Glomerular visceral epithelial cell (primary cell): ENCODE data around the gene PITPNM3.
"Not testable (repeated sequence)": the region's sequence is repeated elsewhere in the genome, so short reads cannot be mapped to it uniquely, and the experiment has no call there.

Experiments used
- DNase-seq: peaks from one replicate; pipeline ENCODE4 v3.0.0-alpha.2; 2016; ENCODE audit errors: extremely low spot score

Gene PITPNM3

DNA sequence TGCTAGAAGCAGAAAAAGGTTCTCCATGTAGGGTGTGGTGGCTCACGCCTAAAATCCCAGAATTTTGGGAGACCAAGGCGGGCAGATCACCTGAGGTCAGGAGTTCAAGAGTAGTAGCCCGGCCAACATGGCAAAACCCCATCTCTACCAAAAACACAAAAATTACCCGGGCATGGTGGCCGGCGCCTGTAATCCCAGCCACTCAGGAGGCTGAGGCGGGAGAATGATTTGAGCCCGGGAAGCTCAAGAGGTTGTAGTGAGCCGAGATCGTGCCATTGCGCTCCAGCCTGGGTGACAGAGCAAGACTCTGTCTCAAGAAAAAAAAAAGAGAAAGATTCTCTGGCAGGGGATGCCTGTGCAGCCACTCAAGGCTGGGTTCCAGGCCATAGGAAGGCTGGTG is 54.2 kb downstream of the PITPNM3 start:
- no peak for DNase-seq

DNA sequence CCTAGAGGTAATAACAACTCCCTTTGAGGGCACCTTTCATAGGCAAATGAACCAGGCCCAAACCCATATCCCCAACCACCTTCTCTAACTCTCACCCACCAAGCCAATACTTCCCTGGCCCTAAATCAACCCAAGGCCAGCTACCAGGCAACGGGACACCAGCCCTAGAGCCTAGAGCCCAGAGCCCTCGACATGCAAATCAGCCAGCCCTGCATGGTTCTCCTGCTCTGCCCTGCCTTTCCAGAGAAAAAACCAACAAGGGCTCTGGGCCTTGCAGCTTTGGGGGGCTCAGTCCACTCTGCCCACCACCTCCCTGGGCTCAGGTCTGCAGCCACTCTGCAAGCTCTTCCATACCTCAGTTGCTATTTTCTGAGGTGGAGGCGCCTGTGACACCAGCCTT is 55.0 kb downstream of the PITPNM3 start:
- DNase-seq, result no peak

DNA sequence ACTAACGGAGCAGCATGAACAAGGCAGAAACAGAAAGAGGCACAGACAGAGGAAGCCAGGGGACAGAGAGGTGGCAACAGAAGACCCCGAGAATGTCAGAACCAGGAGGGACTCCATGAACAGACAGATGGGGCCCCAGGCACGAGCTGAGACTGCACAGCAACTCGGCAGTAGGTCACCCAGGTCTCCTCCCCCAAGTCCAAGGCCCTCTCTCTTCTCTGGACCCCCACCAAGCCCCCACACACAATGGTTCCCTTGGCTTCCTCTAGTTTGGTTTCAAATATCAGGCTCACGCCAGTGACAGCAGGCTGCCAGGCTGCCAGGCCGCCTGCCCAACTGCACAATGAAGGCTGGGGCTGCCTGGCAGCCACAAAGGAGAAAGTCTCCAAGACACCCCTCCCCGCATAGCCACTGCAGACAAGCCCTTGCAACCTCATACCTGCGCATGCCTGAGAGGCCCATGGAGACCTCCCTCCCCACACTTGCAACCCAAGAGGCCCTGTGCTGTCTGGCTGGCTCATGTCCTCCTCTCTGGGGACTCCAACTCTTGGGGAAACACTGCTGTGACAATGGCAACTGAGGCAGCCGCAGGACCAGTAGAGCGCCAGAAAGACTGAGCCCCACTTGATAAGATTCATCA is 57.3 kb downstream of the PITPNM3 start:
- no peak for DNase-seq

DNA sequence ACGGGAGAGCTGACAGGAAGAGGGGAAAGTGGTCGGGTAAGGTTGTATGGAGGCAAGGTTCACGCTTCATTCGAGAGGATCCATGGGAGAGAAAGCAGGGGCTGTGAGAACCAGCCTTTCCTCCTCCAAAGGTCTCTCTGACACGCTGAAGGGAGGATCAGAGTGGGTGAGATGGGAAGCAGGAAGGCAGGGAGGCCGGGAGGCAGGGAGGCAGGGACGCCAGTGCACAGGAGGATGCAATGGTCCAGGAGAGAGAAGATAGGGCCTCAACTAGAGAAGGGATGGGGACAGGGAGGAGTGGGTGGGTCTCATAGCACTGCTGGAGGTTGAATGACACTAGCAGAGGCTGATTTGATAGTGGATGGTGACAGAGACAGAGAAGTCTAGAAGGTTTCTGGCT is 58.0 kb downstream of the PITPNM3 start:
- DNase-seq, result no peak

DNA sequence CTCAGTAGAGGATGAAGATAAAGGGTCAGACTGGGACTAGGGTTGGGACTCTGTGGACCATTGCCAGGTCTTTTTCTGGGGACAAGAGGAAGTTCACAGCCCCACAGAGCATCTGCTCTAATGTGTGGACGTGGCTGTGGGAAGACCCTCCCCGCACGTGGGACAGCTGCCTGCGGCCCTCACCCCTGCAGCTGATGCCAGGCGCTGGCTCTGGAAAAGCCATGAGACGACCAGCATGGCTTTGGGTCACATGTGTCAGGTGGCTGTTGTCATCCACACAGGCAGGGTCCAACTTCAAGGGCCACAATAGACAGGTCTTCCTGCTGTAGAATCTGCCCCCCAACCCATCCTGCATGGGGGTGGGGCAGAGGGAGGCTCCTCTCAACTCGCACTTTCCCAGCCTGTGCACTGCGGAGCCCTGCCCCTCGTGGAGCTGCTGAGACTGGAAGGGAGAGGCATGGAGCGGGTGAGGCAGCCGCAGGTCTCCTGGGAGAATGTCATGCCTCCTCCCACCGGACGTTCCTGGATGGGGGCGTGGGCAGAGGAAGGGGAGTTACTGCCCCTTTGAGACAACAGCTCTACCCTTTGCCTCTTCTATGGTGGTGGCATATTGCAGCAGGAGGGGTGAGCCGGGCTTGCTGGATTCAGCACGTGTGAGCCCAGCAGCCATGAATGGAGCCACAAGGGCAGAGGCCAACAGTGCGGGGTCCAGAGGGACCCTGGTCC is 58.7 kb downstream of the PITPNM3 start:
- no peak for DNase-seq

DNA sequence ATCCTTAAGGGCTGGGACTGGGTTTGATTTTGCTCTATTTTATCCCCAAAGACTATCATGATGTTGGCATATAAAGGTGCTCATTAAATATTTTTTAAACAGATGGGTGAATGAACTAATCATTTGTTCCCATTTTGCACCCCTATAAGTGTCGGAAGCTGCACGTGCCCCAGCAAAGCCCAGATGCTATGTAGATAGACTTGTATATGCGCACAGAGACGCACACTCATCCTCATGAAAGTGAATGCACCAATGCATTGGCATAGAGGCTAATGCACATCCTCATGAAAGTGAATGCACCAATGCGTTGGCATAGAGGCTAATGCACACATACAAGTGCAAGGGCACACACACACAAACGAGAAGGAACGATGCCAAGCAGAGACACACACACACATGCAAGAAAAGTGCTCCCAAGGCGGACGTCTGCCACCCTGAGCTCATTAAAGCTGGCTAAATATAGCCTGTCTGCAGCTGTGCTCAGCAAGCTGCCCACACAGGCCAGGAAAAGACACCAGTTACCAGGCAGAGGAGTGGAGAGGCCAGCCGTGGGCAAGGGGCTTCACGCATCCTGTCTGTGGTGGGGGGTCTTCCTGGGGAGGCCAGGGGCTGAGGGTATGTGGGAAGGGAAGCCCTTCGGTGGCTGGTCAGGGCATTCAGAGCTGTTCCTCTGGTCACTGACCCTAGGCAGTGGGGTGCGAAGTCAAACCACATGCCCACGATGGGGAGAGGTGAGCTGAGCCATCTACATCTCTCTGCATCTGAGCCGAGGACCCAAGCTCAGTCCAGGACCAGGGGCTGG is 59.5 kb downstream of the PITPNM3 start:
- DNase-seq, result no peak

DNA sequence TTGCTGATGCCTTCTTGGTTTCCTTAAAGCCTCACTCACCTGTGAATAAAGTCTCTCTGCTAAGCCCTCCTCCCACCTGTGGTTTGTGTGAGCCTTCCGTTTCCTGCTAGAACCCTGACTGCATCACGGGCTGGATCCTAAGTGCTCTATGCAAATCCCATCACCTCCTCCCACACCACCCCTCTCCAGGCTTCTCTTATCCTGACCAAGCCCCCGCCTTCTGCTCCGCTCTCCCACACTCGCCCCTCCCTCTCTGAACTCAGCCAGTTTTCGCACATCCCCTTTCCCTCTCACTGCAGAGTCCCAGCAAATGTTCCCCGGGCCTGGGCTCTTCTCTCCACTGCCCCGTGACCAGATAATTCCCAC is 60.3 kb downstream of the PITPNM3 start:
- no peak for DNase-seq

DNA sequence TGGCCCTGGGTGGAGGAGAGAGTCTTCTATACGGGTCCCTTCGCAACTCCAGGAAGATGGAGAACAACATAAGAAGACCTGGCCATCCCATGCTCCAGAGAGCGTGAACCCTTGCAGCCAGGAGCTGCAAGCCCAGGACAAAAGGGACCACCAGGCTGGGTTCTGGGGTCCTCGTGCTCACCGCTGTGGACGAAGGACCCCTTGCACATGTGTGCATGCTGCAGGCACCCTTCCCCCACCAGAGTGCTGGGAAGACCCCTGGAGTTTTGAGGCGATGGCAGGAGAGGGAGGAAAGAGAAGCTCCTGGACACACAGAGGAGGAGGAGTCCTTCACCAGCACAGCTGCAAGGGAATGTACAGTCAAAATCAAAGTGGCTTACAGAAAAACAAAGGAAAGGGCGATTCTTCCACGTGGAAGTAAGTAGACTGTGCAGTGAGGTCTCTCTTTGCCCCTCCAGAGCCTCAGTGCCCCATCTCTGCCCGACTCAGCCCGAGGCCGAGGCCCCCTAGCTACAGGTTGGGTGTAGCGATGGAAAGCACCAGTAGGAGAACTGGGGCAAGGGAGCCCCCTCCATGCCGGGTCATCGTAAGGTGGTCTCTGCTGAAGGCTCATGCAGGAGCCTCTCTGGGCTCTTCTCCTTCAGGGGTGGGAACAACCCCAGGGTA is 60.8 kb downstream of the PITPNM3 start:
- DNase-seq, result no peak

DNA sequence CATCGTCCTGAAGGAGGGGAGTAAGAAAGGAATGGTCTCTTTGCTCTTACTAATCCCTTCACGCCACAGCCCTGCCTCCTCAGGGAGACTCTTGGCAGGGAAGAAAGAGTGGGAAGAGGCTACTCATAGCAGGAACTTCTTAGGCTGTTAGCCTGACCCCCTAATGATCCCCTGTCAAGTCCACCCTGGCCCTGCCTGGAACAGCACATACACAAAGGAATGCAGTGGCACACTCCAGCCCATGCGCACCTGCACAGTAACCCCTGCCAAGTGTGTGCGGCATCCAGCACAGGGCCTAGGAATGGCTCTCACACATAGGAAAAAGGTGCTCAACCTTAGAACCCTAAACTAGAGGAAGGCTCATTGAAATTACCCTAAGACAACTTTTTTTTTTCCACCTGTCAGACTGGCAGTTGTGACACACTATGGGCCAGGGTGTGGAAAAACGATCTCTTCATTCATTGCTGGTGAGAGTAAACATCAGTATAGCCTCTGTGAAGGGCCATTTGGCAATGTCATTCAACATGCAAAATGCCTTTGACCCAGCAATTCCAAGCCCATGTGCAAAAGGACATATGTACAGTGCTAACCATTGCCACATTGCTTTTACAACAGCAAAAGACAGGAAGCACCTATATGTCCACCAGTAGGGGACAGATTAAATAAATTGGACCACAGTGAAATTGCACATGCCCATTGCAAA is 62.0 kb downstream of the PITPNM3 start:
- peak; percentile 28 for DNase-seq

DNA sequence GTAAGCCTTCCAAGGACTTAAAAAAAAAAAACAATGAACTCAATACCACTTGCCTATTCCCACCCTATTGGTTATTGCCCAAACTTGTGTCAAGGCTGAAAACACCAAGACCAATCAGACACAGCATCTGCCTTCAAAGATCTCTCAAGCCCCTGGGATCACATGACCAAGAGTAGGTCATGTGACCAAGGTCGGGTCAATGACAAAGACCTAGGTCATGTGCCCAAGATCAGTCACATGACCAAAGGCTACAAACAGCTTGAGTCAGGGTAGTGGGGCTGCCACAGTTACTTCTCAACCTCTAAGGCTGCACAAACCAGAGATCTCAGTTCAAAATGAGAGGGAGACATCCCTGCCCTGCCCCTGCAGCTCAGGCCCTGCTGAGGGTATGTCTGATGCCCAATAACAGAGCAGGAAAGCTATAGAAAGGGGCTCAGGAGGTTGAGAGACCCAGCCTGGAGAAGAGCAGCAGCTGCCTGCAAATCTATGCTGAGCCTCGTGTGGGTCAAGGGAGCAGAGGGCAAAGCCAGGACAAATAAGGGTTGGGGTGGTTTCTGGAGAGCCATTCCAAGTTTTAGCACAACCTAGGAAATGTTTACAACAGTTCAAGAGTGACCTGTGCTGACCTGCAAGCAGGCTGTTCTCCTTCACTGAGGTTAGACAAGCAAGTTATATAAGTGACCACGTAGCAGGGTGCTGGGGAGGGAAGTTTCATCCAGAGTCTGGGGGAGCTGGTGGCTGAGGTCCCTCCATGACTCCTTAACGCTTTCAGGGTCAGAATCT is 63.3 kb downstream of the PITPNM3 start:
- no peak for DNase-seq

DNA sequence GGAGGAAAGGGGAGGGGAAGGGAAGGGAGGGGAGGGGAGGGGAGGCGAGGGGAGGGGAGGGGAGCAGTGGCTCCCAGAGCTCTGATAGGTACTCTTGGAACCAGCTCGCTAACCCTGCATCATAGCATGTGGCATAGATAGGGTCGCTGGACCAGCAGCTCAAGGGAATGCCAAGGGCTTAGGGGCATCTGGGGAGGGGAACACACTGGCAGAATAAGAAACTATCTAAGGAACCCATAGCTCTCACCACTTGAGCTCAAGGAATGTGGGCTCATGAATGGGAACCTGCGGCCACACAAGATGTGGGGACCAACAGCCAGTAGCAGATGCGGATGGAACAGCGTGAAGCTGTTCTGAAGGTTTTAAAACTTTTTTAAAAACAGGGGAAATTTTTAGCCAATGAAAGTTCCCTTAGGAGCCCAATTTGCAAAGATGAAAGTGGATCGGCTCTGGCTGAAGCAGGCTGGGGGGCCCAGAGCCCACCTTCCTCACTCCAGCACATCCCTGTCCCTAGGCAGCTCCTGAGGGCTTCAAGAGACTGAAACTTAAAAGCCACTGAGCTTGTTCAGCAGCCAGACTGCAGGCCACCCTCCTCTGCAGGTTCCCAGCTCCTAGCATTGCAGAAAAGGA is 65.2 kb downstream of the PITPNM3 start:
- DNase-seq, result no peak

DNA sequence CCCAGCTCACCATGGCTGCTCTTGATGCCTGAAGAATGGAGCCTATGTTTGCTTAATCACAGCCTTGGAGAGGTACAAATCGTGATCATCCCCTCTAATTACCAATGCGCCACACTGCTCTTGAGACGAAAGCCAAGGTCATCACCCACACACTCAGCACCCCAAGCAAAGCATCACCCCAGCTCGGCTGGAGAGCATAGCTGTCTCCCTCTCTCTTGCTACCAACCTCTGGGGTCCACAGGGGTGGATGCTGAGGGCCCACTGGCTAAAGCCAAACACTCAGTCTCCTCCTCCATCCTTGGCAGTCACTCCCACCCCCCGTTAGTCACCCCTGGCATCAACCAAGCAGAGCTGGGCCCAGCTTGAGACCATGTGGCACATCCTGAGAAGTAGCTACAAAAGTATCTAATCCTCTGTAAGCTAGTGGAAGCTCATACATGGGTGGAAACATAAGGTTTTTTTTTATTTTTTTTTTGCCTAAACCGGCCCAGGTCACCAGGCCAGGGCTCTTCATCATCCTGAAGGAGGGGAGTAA is 67.3 kb downstream of the PITPNM3 start:
- DNase-seq, result no peak

DNA sequence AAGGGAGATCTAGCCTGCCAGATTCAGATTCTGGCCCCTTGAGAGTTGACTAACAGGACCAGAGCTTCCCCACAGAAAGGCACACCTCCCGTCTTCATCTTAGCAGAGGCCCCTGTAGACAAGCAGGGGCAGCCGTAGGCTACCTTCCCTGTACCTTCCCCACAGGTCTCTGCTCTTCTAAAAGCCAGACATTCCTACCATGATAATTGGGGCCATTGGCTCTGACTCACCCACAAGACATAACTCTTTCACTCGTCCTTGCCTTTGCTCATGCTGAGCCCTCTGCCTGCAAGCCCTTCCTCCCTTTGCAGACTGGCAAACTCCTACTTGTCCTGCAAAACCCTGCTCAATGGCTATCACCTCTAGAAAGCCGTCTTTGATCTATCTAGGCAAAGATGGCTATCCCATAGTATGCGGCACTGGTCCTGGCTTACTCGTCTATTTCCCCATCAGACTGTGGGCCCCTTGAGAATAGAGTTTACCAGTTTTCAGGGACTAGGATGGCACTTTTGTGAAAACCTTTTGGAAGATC is 68.3 kb downstream of the PITPNM3 start:
- DNase-seq, result no peak

DNA sequence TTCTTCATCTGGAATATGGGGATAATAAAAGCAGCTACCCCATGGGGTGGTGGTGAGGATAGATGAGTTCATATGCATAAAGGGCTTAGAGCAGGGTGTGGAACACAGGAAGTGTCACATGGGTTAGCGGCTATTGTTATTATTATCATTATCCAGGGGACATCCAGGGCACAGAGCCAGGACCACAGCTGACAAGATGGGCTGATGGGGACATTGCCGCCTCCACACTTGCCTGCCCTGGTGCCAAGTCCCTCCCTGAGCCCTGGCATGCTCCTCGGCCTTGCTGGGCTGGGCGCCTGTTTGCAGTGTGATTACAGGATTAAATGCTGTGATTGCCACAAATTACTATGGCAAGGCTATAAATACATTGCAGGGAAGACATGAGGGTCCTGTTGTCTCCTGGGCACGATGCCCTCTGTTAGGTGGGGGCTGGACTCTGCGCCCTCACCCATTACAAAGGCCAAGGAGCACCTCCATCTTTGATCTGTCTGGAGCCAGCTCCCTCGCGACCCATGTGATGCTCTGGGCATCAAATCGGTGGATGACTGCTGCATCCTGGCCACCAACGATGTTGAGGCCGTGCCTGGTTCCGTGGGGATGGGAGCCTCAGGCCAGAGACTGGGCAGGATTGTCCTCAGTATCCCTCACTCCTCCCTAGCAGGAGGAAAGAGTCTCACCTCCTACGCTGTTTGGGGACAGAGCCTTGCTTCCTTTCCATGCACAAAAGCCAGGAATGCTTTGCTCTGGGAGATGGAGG is 68.9 kb downstream of the PITPNM3 start:
- no peak for DNase-seq

DNA sequence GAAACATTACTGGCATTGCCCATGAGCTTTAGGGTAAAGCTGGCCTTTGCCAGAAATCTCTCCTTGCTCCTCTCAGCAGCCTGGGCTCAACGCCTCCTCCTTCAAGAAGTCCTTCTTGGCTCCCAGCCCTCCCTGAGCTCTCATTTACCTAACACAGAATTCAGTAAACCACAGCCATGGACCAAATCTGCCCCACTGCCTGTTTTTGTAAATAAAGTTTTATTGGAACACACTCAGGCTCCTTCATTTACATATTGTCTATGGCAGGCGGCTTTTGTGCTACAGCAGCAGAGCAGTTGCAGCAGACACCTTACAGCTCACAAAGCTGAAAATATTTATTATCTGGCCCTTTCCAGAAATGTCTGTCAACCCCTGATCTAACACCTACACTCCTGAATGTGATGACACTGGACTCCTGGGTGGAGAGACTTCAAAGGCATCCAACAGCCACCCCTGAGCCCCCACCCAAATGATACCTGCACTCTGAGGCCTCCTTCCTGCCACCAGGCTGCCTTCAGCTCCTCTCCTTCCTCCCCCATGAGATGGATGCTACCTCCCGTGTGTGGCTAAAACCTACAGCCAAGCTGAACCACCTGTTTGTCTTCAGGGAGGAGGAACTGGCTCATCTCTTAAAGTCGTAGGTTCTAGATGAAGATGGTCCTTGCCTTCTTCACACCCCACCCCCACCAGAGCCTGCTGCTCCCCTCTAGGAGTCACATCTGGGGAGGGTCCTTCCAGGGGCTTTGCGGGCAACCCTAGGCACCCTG is 70.5 kb downstream of the PITPNM3 start:
- DNase-seq, result no peak

DNA sequence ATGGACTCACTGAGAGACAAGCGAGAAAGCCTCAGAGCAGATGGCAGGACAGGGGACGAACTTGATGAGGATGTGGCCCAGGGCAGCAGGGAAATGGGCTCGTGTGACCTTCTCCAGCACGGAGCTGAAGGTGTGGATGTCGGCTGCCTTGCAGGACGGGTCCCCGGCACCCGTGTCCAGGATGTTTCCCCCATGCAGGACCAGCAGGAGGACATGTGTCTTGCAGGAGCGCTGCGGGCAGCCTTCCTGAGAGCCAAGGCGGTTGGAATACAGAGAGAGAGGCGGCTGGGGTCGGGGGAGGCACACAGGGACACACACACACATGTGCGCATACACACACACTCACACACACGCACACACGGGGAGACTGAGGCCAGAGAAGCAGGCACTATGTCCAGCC is 72.8 kb downstream of the PITPNM3 start:
- no peak for DNase-seq

DNA sequence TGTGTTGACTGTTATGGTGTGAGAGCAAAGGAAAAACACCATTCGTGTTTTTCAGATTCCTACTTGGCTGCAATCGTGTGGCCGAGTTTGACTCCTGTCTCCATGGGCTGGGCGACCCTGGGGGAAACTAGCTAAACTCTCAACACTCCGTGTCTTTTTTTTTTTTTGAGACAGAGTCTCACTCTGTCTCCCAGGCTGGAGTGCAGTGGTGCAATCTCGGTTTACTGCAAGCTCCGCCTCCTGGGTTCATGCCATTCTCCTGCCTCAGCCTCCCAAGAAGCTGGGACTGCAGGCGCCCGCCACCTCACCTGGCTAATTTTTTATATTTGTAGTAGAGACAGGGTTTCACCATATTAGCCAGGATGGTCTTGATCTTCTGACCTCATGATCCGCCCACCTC is 73.6 kb downstream of the PITPNM3 start:
- DNase-seq, result not testable (repeated sequence)

DNA sequence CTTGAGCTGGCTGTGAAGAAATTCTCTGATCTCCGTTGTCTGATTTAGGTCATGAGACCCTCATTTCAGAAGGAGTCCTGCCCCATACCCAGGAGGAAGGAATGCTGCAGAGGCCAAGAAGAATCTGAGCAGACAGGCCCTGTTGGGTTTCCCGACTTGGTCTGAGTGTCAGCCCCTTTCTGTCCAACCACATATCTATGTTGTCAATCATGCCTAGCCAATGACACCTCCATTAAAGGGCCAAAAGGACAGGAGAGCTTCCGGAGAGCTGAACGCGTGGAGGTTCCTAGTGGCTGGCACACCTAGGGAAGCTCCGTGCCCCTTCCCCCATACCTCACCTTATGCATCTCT is 74.3 kb downstream of the PITPNM3 start:
- no peak for DNase-seq

DNA sequence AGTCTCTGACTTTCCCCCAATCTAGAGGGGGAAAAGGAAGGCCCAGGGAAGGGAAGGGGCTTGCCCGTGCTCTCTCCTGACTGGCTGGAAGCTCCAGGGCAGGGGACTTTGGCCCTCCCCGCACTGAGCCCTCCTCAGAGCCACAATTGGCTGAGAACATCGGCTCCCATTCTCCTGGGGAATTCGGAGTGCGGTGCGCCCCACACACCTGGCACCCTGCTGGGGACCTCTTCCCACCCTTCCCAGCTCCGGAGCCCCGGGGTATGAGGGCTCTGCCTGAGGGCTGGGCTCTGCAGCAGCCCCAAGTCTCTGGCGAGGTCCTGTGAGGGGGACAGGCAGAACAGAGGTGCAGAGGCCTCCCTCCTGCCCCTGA is 76.1 kb downstream of the PITPNM3 start:
- DNase-seq, result no peak
